D341Med (cell line): Measurements from ENCODE around the gene ACADS.
"Not testable (repeated sequence)": the region's sequence is repeated elsewhere in the genome, so short reads cannot be mapped to it uniquely, and the experiment has no call there.

ENCODE experiments used
- DNase-seq: peaks from one replicate; pipeline ENCODE4 v3.0.0; 2012; ENCODE audit warnings: low spot score

Gene ACADS

DNA sequence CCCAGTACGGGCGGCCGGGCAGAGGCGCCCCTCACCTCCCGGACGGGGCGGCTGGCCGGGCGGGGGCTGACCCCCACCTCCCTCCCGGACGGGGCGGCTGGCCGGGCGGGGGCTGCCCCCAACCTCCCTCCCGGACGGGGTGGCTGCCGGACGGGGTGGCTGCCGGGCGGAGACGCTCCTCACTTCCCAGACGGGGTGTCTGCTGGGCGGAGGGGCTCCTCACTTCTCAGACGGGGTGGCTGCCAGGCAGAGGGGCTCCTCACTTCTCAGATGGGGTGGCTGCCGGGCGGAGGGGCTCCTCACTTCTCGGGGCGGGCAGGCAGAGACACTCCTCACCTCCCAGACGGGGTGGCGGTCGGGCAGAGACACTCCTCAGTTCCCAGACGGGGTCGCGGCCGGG, 6.6 kb downstream of the ACADS start:
- DNase-seq, result not testable (repeated sequence)

DNA sequence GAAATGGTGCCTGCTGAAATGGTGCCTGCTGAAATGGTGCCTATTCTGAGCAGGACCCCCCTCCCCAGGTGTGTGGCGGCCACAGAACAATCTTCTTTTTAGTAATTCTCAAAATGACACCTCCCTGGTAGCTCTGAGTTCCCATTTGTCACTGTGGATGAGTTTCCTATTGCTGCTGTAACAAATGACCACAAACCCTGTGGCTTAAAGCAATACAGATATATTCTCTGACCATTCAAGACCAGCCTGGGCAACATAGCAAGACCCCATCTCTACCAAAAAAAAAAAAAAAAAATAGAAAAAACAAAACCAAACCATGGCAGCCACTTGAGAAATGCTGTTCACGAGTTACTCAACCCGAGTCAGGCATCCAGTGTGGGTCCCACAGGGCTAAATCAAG, 7.9 kb downstream of the ACADS start:
- no peak for DNase-seq

DNA sequence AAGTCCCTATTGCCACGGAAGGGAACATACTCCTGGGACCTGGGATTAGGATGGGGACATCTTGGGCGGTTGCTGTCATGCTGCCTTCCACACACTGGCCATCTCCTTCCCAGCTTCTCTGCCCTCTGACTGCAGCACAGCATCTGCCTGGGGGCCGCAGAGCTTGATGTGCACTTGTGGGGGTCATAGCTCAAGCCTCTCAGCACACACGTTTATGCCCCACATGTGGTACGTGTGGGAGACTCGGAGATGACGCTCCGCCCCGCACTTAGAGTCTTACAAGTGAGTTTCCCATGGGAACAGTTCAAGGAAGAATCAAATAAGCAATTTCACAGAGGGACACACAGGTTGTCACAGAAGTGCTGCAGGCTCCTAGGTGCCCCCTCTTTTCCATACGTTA, 8.6 kb downstream of the ACADS start:
- no peak for DNase-seq

DNA sequence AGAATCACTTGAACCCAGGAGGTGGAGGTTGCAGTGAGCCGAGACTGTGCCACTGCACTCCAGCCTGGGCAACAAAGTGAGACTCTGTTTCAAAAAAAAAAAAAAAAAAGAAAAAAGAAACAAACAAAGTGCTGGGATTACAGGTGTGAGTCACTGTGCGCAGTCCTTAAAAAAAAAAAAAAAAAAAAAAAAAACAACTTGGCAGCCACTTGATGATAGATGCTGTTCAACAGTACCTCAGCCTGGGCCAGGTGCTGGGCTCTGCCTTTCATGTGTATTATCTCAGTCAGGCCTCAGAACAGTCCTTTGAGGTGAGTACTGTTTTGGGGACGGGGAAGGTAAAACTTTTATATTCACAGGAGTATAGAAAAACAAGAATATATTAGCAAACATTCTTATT, 9.6 kb downstream of the ACADS start:
- DNase-seq, result no peak

DNA sequence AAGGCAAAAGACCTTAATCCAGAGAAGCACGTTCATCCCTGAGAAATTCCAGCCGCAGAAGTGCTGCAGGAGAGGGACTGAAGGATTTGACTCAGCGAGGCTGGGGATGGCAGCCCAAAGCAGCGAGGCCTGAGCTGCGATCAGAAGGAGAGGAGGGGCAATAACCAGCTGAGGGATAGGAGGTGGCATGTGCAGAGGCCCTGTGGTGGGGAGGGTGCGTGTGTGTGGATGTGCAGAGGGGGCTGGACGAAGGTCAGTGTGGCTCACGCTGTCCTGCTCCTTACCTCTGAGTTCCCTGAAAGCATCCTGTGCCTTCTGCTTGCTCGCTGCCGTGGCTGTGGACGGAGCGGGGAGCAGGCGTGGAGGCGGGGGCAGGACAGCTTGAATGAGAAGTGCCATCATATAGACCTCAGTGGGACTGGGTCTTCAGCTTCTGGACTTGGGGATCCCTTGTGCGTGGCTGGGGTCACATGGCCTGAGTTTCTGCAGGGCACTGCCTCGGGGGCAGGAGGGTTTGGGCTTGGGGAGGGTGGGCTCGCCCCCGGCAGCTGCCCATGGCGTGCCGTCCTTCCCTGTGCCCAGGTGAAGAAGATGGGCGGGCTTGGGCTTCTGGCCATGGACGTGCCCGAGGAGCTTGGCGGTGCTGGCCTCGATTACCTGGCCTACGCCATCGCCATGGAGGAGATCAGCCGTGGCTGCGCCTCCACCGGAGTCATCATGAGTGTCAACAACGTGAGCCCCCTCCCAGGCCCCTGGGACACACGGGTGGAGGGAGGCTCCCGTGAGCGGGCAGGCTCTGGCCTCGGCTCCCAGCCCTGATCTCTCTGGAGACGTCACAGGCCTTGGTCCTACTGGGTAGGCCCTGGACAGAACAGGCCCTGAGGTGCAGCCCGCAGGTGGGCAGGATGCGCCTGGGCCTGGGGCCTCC, 11.0 kb downstream of the ACADS start:
- no peak for DNase-seq

DNA sequence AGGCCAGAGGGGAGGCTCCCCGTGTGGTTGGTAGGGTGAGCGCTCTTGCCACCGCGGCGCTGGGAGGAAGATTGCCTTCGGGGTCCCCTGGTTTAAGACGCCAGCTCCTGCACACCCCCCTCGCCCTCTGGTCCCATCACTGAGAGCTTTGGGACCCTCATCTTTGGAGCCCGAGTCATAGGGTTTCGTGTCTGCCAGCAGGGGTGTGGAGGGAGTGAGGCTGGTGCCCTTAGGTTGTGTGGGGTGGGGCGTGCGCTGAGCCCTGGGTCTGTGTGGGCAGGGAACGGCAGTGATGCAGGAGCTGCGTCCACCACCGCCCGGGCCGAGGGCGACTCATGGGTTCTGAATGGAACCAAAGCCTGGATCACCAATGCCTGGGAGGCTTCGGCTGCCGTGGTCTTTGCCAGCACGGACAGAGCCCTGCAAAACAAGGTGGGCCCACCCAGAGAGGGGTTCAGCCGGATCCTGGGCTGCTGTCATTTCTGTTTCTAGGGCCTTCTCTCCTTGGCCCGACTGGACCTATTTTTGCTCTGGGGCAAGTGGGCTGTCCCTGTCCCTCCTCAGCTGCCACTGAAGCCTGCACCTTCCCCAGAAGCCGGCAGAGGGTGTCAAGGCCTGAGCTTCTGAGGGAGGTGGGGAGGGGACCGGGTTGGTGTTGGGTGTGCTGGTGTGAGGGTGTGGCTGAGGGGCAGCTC, 12.1 kb downstream of the ACADS start:
- DNase-seq, result no peak

DNA sequence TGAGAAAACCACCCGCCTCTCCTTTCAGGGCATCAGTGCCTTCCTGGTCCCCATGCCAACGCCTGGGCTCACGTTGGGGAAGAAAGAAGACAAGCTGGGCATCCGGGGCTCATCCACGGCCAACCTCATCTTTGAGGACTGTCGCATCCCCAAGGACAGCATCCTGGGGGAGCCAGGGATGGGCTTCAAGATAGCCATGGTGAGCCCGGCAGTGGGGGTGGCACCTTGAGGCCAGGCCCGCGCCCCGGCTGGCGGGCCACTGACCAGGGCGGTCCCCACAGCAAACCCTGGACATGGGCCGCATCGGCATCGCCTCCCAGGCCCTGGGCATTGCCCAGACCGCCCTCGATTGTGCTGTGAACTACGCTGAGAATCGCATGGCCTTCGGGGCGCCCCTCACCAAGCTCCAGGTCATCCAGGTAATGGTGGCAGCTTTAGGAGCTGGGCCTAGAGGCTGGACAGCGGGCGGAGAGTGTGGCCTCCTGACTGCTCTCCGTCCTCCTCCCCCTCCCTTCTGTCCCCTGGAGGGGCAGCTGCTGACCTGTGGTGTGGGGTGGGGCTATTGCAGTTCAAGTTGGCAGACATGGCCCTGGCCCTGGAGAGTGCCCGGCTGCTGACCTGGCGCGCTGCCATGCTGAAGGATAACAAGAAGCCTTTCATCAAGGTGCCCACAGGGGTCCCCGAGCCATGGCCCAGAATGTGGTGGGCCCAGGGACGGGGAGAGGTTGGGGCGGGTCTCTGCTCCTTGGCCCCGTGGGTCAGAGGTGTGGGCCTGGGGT, 12.8 kb downstream of the ACADS start:
- DNase-seq, result no peak

DNA sequence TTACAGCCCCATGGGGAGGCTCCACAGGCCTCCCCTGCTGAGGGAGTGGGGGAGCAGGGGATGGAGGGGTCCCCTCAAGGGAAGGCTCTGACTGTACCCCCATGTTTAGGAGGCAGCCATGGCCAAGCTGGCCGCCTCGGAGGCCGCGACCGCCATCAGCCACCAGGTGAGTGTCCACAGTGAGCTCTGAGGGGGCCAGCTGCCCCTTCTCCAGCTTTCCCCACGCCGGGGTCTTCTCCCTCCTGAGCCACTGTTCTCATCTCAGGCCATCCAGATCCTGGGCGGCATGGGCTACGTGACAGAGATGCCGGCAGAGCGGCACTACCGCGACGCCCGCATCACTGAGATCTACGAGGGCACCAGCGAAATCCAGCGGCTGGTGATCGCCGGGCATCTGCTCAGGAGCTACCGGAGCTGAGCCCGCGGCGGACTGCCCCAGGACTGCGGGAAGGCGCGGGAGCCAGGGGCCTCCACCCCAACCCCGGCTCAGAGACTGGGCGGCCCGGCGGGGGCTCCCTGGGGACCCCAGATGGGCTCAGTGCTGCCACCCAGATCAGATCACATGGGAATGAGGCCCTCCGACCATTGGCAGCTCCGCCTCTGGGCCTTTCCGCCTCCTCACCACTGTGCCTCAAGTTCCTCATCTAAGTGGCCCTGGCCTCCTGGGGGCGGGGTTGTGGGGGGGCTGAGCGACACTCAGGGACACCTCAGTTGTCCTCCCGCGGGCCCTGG, 13.6 kb downstream of the ACADS start:
- no peak for DNase-seq

DNA sequence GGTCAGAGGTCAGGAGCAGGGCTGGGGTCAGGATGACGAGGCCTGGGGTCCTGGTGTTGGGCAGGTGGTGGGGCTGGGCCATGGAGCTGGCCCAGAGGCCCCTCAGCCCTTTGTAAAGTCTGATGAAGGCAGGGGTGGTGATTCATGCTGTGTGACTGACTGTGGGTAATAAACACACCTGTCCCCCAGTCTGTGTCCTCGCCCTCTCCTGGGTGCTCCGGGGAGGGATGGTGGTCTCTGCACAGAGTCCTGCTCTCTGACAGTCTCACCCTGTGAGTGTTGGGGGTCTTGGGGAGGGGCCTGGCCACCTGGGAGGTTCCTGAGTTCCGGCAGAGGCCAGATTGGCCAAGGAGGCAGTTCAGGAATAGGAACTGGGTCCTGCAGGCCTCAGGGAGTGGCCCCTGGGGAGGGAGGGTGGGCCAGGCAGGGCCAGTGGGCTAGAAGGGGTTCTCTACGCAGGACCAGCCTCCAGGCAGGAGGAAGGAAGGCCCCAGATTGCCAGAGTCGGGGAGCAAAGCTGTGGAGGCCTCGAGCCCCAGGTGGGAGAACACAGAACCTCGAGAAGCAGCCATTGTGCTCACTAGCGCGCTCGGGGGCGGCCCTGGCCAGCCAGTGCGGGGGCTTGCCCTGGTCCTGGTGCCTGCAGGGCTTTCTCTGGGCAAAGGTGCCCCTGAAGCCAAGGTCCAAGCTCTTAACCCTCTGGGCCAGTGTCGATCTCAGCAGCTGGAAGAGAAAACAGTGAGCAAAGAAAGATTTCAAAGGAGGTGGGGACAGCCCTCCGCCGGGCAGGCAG, 14.4 kb downstream of the ACADS start:
- DNase-seq, result no peak

DNA sequence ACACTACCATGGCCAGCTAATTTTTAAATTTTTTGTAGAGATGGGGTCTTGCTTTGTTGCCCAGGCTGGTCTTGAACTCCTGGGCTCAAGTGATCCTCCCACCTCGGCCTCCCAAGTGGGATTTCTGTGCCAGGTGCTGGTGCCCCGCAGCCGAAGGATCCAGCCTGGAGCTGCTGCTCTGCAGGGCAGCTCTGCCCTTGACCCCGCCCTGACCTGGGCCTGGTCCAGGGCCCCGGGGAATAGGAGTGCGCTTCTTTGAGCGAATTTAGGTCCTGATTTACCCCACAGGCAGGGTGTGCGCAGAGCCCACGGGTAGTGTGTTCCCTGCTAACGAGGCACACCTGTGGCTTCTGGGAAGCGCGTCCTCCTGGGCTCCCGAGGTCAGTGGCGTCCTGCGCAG, 15.2 kb downstream of the ACADS start:
- DNase-seq, result no peak

DNA sequence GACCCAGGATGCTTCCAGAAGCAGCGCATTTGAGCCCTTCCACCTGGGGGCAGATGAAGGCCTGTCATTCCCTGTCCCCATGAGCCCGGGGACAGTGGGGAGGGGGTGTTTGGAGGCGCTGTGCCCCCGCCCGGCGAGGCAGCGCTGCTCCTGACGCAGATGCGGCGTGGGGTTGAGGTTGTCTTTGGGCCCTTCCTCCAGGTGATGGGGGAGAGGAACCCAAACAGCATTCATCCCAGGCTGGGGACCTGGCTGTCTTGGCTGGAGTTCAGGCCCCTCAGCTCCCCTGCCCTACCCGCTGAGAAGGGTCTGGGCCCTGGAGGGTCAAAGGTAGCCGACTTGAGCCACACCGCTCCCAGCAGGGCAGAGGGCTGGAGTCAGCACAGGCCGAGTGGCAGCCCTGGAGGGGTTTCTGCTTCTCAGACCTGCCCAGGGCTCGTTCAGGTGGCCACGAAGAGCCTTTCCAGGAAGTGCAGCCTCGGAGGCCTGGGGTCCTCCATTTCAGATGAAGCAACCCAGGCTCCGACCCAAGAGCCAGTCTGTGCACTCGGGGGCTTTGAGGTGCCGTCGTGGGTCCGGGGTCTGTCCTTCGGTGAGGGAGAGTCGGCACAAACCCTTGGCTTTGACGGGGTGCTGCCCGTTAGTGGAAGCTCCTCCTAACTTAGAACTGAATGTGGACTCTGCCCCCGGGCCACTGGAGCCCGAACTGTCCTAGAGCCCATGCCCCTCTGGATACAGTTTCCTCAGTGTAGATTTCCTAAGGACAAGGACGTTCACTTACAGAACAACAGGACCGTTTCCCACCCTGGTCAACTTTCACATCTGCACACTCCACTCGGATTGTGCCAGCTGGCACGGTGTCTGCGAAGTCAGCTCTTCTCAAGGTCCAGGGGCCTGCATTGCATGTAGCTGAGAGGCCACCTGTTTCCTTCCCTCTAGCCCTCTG, 16.1 kb downstream of the ACADS start:
- DNase-seq, result no peak

DNA sequence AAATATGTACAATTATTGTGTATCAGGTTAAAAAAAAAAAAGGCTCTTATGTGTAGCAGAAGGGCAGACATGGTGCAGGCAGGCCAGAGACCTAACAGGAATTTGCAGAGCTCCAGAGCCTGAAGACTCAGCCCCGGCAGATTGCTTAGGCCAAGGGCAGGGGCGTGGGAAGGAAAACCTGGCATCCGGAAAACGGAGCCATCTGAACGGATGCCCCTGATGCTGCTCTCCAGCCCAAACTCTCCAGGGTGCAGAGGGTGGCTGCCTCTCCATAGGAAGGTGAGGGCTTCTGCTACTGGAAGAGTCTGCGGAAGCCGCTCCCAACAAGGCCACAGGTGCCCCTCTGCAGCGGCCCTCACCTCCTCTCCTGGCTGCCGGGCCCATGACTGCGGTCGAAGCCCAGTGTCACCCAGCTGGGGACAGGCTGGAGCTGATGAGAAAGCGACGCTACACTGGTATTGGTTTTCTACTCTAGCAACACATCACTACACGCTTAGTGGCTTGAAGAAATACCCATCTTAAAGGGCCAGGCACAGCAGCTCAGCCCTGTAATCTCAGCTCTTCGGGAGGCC, 19.4 kb downstream of the ACADS start:
- no peak for DNase-seq

DNA sequence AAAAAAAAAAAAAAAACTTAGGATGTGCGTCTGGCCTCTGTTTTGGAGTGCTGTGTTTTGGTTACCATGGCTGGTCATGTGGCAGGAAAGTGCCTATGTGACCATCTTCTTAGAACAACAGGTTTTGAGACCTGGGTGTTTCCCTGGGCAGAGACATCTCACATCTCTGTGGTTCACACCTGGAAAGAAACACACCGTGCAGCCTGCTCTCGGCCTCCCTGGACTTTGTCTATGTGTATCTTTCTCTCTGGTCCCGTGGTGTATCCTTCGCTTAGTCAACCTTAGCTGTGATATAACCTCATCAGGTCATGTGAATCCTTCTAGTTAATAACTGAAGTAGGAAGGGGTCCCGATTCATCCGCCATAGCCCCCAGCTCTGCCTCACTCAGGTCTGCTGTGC, 22.6 kb downstream of the ACADS start:
- DNase-seq, result no peak

DNA sequence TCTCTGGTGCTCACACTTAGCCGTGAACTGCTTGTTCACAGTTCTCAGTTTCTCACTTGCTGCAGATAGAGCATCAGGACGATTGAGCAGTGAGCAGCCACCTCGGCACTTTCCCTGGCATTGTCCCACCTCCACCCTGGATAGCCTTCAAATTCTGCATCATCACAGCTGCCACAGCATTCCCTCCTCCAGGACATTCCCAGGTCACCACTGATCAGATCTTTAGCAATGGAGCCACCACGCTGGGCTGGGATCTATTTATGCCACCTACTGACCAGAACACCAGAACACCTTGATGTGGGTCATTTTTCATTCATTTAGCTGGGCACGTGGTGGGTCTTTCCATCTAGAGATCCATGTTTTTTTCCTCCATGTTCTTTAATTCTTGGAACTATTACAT, 23.6 kb downstream of the ACADS start:
- no peak for DNase-seq

DNA sequence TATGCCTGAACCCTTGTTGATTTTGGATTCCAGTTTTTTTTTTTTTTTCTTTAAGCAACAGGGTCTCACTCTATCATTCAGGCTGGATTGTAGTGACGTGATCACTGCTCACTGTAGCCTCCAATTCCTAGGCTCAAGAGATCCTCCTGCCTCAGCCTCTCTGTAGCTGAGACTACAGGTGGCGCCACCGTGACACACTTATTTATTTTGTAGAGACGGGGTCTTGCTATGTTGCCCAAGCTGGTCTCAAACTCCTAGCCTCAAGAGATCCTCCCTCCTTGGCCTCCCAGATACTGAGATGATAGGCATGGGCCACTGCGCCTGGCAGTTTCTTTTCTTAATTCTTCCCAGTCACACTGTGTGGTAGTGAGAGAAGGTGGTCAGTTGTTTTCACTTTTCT, 25.2 kb downstream of the ACADS start:
- DNase-seq, result no peak

DNA sequence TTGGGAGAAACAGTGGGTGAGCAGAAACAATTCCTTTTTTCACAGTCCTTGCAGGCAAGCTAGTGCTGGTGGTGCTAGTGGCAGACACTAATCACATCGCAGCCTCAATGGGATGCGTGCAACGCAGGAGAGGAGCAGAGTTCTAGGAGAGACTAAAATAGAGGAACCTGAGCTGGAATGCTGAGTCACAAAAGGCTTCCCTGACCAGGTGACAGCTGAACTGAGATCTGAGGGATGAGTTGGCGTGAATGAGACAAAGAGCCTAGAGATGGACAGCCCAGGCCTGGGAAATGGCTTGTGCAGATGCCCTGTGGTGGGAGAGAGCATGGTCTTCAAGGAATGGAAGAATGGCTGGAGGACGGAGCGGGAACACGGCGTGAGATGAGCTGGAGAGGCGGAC, 25.8 kb downstream of the ACADS start:
- DNase-seq, result no peak

DNA sequence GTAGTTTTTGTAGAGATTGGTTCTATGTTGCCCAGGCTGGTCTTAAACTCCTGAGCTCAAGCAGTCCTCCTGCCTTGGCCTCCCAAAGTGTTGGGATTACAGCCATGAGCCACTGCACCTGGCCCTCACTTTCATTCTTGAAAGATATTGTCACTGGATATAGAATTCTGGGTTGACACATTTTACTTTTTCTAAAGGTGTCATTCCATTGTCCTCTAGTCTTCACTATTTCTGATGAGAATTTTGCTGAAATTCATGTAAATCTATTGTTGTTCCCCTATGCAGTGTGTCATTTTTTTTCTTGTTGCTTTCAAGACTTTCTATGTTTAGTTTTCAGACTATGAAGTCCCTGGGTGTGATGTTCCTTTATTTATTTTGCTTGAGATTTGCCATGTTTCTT, 29.2 kb downstream of the ACADS start:
- no peak for DNase-seq

DNA sequence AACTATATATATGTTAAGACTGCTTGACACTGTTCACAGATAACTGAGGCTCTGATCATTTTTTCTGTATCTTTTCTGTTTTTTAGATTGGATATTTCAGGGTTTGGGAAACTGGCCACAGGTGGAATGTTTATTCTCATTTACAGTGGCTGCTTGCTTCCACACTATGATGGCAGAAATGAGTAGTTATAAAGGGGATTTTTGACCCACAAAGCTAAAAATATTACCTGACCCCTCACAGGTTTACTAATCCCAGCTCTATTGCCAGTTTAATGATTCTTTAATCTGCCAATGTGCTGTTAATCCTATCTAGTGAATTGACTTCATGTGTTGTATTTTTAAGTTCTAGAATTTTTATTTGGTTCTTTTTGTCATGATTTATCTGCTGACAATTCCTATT, 29.6 kb downstream of the ACADS start:
- no peak for DNase-seq

DNA sequence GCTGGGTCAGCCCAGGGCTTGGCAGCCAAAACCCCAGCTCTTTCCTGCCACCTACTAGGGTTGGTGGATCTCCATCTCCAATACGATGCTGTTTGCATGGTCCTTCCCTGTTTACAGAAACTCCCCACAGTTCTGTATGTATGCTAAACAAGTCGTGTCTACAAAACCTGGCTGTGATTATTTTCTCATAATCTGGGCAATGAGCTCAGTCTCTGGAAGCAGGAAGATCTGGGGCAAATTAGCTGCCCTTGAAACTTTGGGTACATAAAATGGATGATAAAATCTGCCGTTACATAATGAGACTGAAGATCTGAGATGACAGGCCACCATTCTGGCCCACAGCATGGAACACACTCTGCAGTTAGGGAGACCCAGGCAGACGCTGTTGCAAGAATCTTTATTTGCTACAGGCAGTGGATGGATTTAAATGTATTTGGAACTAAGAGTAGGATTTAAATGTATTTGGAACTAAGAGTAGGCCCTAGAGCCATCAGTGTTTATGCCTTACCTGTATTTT, 31.7 kb downstream of the ACADS start:
- no peak for DNase-seq

DNA sequence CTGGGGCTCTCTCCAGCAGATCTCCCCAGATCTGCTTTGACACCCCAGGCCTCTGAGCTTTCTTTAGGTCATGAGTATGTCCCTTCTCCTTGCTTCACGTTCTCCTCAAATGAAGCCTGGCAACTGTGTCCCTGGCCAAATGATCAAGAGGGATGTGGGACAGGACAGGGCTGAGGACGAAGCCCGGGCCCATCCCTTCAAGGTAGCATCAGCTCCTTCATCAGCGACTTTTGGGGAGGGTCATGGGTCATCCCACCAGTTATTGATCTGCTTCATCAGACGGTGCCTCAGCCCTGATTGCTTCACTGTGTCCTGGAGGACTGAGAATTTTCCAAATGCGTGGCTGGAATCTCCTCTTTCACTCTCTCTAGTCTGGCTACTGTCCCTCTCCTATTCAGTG, 32.3 kb downstream of the ACADS start:
- no peak for DNase-seq
